Testis (tissue), 2 donors: ENCODE results near the gene AMOTL2.

Source experiments
- POLR2A ChIP-seq: fragments of 450-650 bp; IDR thresholded peaks from one replicate; pipeline ENCODE4 v1.6.1; 2017; ENCODE audit warnings: antibody characterized with exemption, mild to moderate bottlenecking, moderate library complexity
- TF ChIP-seq, protein P1 (sequence below), 3 experiments: fragments of 450-650 bp in 2 of 3; fragments of 200-600 bp in 1 of 3; sonication (generic) in 1 of 3; IDR thresholded peaks; one replicate each; pipeline ENCODE4 v1.5.1; 2016 to 2019; ENCODE audit warnings: antibody characterized with exemption in 3 of 3, mild to moderate bottlenecking in 2 of 3, moderate library complexity in 1 of 3

DNA sequence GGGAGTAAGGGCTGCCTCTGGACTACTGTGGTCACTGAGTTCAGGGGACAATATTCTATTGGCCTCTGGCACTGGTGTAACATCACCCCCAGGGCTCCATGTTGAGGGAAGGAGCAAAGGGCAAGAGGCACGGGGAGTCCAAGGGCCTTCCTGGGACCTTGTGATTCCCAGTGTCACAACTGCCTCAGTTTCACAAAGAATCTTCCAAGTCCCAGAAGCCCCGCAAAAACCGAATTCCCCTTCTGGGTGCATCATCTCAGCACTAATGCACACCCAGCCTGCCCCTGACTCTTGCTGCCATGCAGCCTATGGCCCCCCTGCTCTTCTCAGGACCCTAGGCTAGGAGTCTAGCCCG is 5.5 kb downstream of the AMOTL2 start:
- TF ChIP-seq, protein P1, sequence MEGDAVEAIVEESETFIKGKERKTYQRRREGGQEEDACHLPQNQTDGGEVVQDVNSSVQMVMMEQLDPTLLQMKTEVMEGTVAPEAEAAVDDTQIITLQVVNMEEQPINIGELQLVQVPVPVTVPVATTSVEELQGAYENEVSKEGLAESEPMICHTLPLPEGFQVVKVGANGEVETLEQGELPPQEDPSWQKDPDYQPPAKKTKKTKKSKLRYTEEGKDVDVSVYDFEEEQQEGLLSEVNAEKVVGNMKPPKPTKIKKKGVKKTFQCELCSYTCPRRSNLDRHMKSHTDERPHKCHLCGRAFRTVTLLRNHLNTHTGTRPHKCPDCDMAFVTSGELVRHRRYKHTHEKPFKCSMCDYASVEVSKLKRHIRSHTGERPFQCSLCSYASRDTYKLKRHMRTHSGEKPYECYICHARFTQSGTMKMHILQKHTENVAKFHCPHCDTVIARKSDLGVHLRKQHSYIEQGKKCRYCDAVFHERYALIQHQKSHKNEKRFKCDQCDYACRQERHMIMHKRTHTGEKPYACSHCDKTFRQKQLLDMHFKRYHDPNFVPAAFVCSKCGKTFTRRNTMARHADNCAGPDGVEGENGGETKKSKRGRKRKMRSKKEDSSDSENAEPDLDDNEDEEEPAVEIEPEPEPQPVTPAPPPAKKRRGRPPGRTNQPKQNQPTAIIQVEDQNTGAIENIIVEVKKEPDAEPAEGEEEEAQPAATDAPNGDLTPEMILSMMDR (IDR thresholded peaks at IDR 0.05), result no peak
- no peak for TF ChIP-seq POLR2A
